ENCODE results near the gene TP63.

DNA sequence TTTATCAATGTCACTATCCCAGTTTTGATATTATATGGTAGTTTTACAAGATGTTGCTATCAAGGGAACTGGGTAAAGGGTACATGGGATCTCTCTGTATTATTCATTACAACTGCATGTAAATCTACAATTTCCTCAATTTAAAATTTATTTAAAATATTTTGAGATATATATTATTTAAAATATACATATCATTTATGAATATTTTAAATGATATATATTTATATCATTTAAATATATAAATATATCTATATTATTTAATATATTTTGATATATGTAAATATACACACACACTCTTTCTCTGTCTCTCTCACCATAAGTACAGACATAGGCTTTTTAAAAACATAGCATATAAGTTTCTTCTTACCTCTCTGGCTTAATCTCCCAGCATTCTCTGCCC, 104.7 kb downstream of the TP63 start:
- TF ChIP-seq, protein P1, sequence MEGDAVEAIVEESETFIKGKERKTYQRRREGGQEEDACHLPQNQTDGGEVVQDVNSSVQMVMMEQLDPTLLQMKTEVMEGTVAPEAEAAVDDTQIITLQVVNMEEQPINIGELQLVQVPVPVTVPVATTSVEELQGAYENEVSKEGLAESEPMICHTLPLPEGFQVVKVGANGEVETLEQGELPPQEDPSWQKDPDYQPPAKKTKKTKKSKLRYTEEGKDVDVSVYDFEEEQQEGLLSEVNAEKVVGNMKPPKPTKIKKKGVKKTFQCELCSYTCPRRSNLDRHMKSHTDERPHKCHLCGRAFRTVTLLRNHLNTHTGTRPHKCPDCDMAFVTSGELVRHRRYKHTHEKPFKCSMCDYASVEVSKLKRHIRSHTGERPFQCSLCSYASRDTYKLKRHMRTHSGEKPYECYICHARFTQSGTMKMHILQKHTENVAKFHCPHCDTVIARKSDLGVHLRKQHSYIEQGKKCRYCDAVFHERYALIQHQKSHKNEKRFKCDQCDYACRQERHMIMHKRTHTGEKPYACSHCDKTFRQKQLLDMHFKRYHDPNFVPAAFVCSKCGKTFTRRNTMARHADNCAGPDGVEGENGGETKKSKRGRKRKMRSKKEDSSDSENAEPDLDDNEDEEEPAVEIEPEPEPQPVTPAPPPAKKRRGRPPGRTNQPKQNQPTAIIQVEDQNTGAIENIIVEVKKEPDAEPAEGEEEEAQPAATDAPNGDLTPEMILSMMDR (IDR thresholded peaks at IDR 0.05) = no peak
- no peak for TF ChIP-seq POLR2AphosphoS5 (IDR thresholded peaks at IDR 0.05)

Measured in sigmoid colon (tissue), 4 donors.